Islet of Langerhans (tissue), 1 donor: ENCODE measurements around the gene CHODL.

ENCODE experiments used
- FAIRE-seq: peaks from one replicate; lab custom pipeline; 2011; peaks lifted over from hg19 to GRCh38; lab: Jason Lieb, UNC

The CHODL gene

DNA sequence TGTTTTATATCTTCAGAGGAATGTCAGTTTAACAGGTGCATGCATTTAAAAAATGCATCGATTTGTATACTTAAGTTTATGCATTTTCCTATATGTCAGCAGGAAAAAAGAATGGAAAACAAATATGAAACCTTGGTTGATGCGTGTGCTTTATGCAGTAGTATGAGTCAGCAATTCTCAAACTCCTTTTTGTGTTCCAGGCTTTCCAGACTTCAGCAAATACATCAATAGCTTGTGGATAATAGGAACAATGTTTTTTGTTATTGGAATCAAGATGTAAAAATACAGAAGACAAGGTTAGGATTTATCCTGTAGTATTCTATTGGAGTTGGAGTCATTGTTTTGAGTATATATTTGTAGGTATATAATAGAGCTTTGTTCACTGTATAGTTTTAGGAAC lies 45.2 kb downstream of the CHODL start:
- FAIRE-seq, result no peak

DNA sequence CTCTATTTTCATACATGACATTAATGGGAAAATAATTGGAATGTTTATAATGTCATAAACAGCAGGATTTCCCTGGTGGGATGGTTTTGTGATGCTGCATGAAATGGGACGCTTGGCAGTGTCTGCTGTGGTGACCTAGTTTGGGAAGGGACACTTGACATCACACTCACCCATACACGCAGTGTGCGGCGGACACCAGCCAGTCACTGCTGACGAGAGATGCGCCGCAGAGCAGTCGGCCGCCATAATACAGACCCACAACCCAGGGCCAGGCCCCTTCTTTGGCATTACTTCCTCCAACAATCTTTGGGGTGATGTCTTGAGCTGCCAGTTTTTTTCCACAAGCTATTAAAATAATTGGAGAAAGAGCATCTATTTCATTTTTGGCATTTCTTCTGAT lies 49.5 kb downstream of the CHODL start:
- FAIRE-seq, result no peak

DNA sequence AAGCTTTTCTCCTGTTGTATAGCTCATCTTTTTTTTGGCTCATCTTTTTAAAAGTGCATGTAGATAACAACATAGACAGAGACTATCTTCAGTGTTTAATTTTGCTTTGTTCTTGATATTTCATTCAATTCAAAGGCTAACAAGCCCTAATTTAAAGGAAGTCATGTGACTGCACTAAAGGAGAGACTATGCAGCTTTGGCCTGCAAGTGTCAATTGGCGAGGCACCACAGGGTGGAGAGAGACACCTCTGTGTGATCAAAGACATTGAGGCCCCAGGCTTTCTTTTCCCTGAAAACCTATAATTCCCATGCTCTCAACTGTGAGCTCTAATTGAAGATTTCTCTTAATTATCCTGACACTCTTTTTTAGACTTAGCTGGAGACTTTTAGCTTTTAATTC lies 53.6 kb downstream of the CHODL start:
- FAIRE-seq, result no peak
